ENCODE measurements around the gene PRRC2B.

Gene PRRC2B

GRCh38 chr9:131516100-131516499 is 122.2 kb downstream of the PRRC2B start:
- Histone ChIP-seq H3K27me3 (replicated peaks) (no peaks in the 10 kb centered on the region), H3K4me3 (ENCODE audit: low read depth, low read length) (no peak overlapping the region), H3K27ac (no peak overlapping the region), H3K36me3 (replicated peaks) (peaks cover 62% of the 10 kb centered on the region)
- in situ Hi-C loops (cut with HindIII; ENCODE audit: low pct_ligation_motif_present, low sequenced_read_pairs): no loop called here
- TF ChIP-seq CTCF (IDR thresholded peaks at IDR 0.05; ENCODE audit: low read depth, low read length, missing control alignments): no peak
- DNase-seq: no peak

- Histone ChIP-seq H3K4me3 (ENCODE audit: low read depth, low read length) (no peak overlapping the region), H3K36me3 (replicated peaks) (peaks cover 65% of the 10 kb centered on the region), H3K27me3 (replicated peaks) (no peaks in the 10 kb centered on the region), H3K27ac (no peak overlapping the region)
- DNase-seq: no peak
- in situ Hi-C loops (cut with HindIII; ENCODE audit: low pct_ligation_motif_present, low sequenced_read_pairs): no loop called here
- TF ChIP-seq CTCF (IDR thresholded peaks at IDR 0.05; ENCODE audit: low read depth, low read length, missing control alignments): no peak
These were observed 123.0 kb downstream of the PRRC2B start for GRCh38 chr9:131516930-131517329.

- TF ChIP-seq CTCF (IDR thresholded peaks at IDR 0.05; ENCODE audit: low read depth, low read length, missing control alignments): no peak
- no peak overlapping the region for H3K4me3 ChIP-seq (ENCODE audit: low read depth, low read length)
- in situ Hi-C loops (cut with HindIII; ENCODE audit: low pct_ligation_motif_present, low sequenced_read_pairs): no loop called here
- no peak for DNase-seq
- no peak overlapping the region for H3K27ac ChIP-seq
- H3K27me3 ChIP-seq (replicated peaks): no peaks in the 10 kb centered on the region
- H3K36me3 ChIP-seq (replicated peaks): peaks cover 63% of the 10 kb centered on the region
These were observed 123.9 kb downstream of the PRRC2B start for GRCh38 chr9:131517761-131518190.

GRCh38 chr9:131518553-131518952 is 124.7 kb downstream of the PRRC2B start:
- no peak overlapping the region for H3K27ac ChIP-seq
- H3K4me3 ChIP-seq (ENCODE audit: low read depth, low read length): no peak overlapping the region
- peaks cover 65% of the 10 kb centered on the region for H3K36me3 ChIP-seq (replicated peaks)
- no peaks in the 10 kb centered on the region for H3K27me3 ChIP-seq (replicated peaks)
- DNase-seq: no peak
- in situ Hi-C loops (cut with HindIII; ENCODE audit: low pct_ligation_motif_present, low sequenced_read_pairs): no loop called here
- no peak for TF ChIP-seq CTCF (IDR thresholded peaks at IDR 0.05; ENCODE audit: low read depth, low read length, missing control alignments)

- no peak for TF ChIP-seq CTCF (IDR thresholded peaks at IDR 0.05; ENCODE audit: low read depth, low read length, missing control alignments)
- H3K4me3 ChIP-seq (ENCODE audit: low read depth, low read length): no peak overlapping the region
- in situ Hi-C loops (cut with HindIII; ENCODE audit: low pct_ligation_motif_present, low sequenced_read_pairs): no loop called here
- peaks cover 63% of the 10 kb centered on the region for H3K36me3 ChIP-seq (replicated peaks)
- H3K27ac ChIP-seq: no peak overlapping the region
- H3K27me3 ChIP-seq (replicated peaks): no peaks in the 10 kb centered on the region
- no peak for DNase-seq
These were observed 126.6 kb downstream of the PRRC2B start for GRCh38 chr9:131520503-131520902.

GRCh38 chr9:131521203-131521602 is 127.3 kb downstream of the PRRC2B start:
- peaks cover 63% of the 10 kb centered on the region for H3K36me3 ChIP-seq (replicated peaks)
- in situ Hi-C loops (cut with HindIII; ENCODE audit: low pct_ligation_motif_present, low sequenced_read_pairs): no loop called here

More at GRCh38 chr9:131521203-131521602, 127.3 kb downstream of the PRRC2B start:
- no peak for TF ChIP-seq CTCF (IDR thresholded peaks at IDR 0.05; ENCODE audit: low read depth, low read length, missing control alignments)
- H3K27me3 ChIP-seq (replicated peaks): no peaks in the 10 kb centered on the region
- H3K27ac ChIP-seq: no peak overlapping the region
- DNase-seq: no peak
- H3K4me3 ChIP-seq (ENCODE audit: low read depth, low read length): no peak overlapping the region

All from brain microvascular endothelial cell (primary cell).